ENCODE data around the gene MBOAT1. TPM values are rescaled to one million over a fixed set of nuclear protein-coding genes. Genes with fewer than 3 reads are reported as not detected.
A peak's percentile ranks its signal among the peaks of the same experiment; 100 is the strongest.

The MBOAT1 gene
- total and polyA plus RNA-seq, 8 donors: 2.4 to 47.2 (median 12.2) TPM

- H3K4me3 ChIP-seq: no peak overlapping the region
- peaks cover 0 to 10% (median 4%) of the 10 kb centered on the region in 4 donors for H3K36me3 ChIP-seq
- H3K4me1 ChIP-seq: peaks cover 4 to 39% (median 16%) of the 10 kb centered on the region in 4 donors
- no peaks in the 10 kb centered on the region for H3K27me3 ChIP-seq
- intact Hi-C loops (cut with DNase I; ENCODE audit: low total_unique reads): no loop called here
- TF ChIP-seq CTCF (IDR thresholded peaks at IDR 0.05) (no peak), POLR2A (IDR thresholded peaks at IDR 0.05) (no peak), EP300 (IDR thresholded peaks at IDR 0.05) (no peak), POLR2AphosphoS5 (IDR thresholded peaks at IDR 0.05) (no peak)
- H3K9me3 ChIP-seq: no peaks in the 10 kb centered on the region
- H3K27ac ChIP-seq: no peak overlapping the region
- 61 to 72% (median 63%) methylated on average over 2 of the region's 2 CpGs for WGBS, 5 donors
- no peak for DNase-seq
Observed at GRCh38 chr6:20178327-20178726, 33.9 kb downstream of the MBOAT1 start.

GRCh38 chr6:20175810-20176410 is 36.4 kb downstream of the MBOAT1 start:
- TF ChIP-seq EP300 (IDR thresholded peaks at IDR 0.05) (no peak), POLR2AphosphoS5 (IDR thresholded peaks at IDR 0.05) (no peak), POLR2A (IDR thresholded peaks at IDR 0.05) (no peak), CTCF (IDR thresholded peaks at IDR 0.05) (no peak)
- H3K36me3 ChIP-seq: peaks cover 0 to 10% (median 4%) of the 10 kb centered on the region in 4 donors
- peaks cover 0 to 29% (median under 1%) of the 10 kb centered on the region in 4 donors for H3K4me1 ChIP-seq
- intact Hi-C loops (cut with DNase I; ENCODE audit: low total_unique reads): no loop called here
- no peak overlapping the region for H3K4me3 ChIP-seq
- WGBS, 5 donors: 90 to 99% (median 94%) methylated on average over 4 of the region's 4 CpGs
- no peaks in the 10 kb centered on the region for H3K9me3 ChIP-seq
- H3K27ac ChIP-seq: no peak overlapping the region
- H3K27me3 ChIP-seq: no peaks in the 10 kb centered on the region
- DNase-seq: no peak

- WGBS, 5 donors: 71 to 85% (median 77%) methylated on average over 13 of the region's 13 CpGs
- TF ChIP-seq EP300 (IDR thresholded peaks at IDR 0.05) (no peak), POLR2A (IDR thresholded peaks at IDR 0.05) (no peak), POLR2AphosphoS5 (IDR thresholded peaks at IDR 0.05) (no peak), CTCF (IDR thresholded peaks at IDR 0.05) (no peak)
Observed at GRCh38 chr6:20173833-20174792, 38.2 kb downstream of the MBOAT1 start.

GRCh38 chr6:20172842-20173456 is 39.3 kb downstream of the MBOAT1 start:
- Histone ChIP-seq H3K27ac (no peak overlapping the region), H3K27me3 (no peaks in the 10 kb centered on the region), H3K4me1 (peaks cover 0 to 38% (median 7%) of the 10 kb centered on the region in 4 donors), H3K36me3 (no peaks in the 10 kb centered on the region), H3K9me3 (no peaks in the 10 kb centered on the region), H3K4me3 (no peak overlapping the region)
- intact Hi-C loops (cut with DNase I; ENCODE audit: low total_unique reads): no loop called here
- 83 to 99% (median 95%) methylated on average over 3 of the region's 3 CpGs for WGBS, 5 donors
- TF ChIP-seq POLR2AphosphoS5 (IDR thresholded peaks at IDR 0.05) (no peak), EP300 (IDR thresholded peaks at IDR 0.05) (no peak), POLR2A (IDR thresholded peaks at IDR 0.05) (no peak), CTCF (IDR thresholded peaks at IDR 0.05) (no peak)
- no peak for DNase-seq

More at GRCh38 chr6:20173833-20174792, 38.2 kb downstream of the MBOAT1 start:
- intact Hi-C loops (cut with DNase I; ENCODE audit: low total_unique reads): no loop called here
- H3K36me3 ChIP-seq: peaks cover 0 to 2% (median 0%) of the 10 kb centered on the region in 4 donors
- H3K9me3 ChIP-seq: no peaks in the 10 kb centered on the region
- no peak overlapping the region for H3K4me3 ChIP-seq
- no peak for DNase-seq
- peak overlapping the region in 2 of 5 donors; percentile 33 to 62 for H3K27ac ChIP-seq
- H3K27me3 ChIP-seq: no peaks in the 10 kb centered on the region
- H3K4me1 ChIP-seq: peaks cover 0 to 37% (median 6%) of the 10 kb centered on the region in 4 donors

All from stomach (tissue), 9 donors.